Ecto neural progenitor cell (in vitro differentiated cells): ENCODE results near the gene MTCL1.

Experiments
- DNase-seq: peaks from one replicate; pipeline ENCODE4 v3.0.0-alpha.2; 2018; ENCODE audit warnings: low spot score

MTCL1 gene

GRCh38 chr18:8771930-8772329 is 66.6 kb downstream of the MTCL1 start:
- DNase-seq, result no peak

DNA sequence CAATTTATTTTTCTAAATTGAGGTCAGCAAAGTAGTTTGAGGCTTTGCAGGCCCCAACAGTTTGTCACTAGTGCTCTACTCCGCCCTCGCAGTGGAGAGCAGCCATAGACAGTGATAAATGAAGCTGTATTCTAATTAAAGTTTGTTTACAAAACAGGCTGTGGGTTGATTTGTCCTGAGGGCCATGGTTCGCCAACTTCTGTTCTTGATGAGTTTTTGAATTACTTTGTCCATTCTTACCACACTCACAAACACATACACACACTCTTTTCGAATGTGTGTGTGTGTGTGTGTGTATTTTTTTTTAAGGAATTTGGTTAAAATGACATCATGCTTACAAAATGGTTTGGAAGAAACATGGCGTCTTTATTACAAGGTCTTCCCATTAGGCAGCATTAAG is 68.6 kb downstream of the MTCL1 start:
- DNase-seq, result no peak

- no peak for DNase-seq
These were observed 70.9 kb downstream of the MTCL1 start for GRCh38 chr18:8776013-8776943.

DNA sequence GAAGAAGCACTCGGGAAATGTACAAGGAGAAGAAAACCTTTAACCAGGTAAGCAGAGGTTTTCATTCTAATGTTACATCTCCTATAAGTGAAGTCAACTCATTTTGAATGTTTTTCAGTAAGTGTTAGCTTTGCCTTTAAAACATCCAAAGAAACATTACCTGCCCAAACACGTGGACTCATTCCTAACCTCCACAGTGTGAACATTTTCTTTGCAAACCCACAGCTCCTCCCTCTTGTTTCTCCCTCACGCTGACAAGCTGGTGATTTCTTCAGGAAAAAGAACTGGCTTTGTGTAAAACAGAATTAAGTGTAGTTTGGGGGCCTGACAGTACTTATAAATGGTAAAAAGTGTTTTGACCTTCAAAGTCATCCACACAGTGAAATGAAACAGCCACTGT is 72.5 kb downstream of the MTCL1 start:
- no peak for DNase-seq

DNA sequence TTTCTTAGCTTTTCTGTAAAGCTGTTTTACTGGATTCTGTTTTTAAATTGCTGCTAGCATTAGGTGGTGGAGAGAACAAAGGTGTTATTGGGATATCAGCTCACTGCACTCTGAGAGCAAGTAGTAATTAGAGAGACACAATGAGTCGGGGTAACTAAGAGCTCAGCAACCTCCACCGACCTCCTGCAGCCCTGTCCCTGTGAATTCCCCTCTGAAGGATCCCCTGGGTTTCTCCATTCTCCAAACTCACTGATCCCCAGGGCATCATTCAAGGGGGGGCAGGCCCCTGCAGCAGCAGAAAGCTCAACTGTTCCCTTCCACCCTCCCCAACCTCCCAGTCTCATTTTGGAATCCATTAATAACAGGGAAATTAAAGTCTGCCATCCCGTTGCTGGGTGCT is 73.0 kb downstream of the MTCL1 start:
- no peak for DNase-seq

DNA sequence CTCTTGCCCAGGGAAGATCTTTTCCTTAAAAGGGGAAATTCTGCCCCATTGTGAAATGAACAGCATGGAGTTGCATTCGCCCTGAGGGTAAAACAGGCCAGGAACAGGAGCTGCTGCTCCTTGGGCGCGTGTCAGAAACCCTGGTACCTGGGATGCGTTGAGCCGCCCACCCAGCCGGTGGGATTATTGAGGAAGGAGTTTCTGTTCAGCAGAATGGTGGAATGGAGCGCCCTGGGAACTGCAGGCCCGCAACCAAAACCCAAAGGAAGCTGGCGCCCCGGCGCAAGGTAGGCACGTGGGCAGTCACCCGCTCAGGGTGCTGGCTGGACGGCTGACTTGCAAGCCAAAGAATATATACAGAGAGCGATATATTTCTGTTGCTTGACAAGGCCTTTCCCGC is 73.5 kb downstream of the MTCL1 start:
- no peak for DNase-seq

DNA sequence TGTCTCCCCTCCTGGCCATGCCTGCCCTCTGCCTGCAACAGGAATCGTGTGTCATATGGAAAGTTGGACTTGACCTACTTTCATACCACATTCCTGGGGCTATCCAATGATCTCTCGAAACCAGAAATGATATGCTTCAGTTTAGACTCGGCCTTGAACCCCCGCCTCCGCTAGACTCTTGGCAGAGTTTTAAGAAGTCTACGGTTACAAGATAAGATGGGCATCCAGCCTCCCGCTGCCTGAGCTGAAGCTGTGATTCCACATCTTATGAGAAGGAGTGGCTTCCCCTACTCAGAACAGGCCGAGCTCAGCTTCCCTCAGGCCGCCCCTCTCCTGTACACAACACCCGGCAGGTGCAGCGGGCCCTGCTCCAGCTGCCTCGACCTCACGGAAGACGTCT is 73.9 kb downstream of the MTCL1 start:
- no peak for DNase-seq

GRCh38 chr18:8780227-8780626 is 74.9 kb downstream of the MTCL1 start:
- DNase-seq, result no peak

DNA sequence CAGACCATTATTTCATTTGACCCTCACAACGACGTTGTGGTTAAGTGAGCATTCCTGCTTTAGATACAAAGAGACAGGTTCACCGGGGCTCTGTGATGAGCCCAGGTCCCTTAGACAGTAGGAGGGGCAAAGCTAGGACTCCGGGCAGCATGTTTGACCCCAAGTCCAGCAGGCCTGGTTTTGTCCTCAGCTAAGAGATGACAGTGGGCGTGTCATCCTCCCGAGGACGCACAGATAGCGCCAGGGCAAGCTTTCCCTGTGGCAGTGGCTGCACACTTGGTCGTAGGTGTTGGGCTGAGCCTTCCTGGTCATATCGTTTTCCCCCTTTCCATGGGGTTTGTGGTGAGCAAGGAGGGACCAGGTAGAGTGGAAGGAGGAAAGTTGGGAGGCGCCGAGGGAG is 76.3 kb downstream of the MTCL1 start:
- DNase-seq, result no peak

DNA sequence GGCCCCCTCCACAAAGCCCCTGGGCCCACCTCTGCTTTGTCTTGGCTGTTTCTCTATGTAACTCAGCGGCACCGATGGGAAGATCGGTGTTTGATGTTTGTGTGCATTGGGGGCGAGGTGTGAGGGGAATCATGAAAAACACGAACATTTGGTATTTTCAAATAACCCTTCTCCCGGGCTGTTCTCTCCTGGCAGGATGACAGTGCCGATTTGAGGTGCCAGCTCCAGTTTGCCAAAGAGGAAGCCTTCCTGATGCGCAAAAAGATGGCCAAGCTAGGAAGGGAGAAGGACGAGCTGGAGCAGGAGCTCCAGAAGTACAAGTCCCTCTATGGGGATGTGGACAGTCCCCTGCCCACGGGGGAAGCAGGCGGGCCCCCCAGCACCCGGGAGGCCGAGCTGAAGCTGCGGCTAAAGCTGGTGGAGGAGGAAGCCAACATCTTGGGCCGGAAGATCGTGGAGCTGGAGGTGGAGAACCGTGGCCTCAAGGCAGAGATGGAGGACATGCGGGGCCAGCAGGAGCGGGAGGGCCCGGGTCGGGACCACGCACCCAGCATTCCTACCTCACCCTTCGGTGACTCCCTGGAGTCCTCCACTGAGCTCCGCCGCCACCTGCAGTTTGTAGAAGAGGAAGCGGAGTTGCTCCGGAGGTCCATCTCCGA is 78.1 kb downstream of the MTCL1 start:
- DNase-seq, result no peak

GRCh38 chr18:8783994-8784530 is 78.7 kb downstream of the MTCL1 start:
- no peak for DNase-seq

DNA sequence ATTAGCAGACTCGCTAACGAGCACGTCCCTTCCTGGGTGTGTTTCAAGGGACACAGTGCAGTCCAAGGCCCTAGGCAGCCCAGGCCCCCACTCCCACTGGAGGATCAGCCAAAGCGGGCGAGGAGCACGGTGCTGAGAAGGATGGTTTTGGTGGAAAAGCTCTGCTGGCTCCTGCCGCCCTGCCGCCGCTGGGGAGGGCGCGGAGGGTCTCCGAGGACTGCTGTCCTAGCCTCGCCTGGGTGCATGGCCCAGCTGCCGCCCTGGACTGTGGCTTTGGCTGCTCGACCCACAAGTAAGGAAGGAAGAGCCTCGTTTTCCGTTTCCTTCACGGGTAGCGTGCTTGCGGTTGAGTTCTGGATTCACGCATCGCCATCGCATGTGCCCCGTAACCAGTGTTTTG is 79.9 kb downstream of the MTCL1 start:
- DNase-seq, result no peak

DNA sequence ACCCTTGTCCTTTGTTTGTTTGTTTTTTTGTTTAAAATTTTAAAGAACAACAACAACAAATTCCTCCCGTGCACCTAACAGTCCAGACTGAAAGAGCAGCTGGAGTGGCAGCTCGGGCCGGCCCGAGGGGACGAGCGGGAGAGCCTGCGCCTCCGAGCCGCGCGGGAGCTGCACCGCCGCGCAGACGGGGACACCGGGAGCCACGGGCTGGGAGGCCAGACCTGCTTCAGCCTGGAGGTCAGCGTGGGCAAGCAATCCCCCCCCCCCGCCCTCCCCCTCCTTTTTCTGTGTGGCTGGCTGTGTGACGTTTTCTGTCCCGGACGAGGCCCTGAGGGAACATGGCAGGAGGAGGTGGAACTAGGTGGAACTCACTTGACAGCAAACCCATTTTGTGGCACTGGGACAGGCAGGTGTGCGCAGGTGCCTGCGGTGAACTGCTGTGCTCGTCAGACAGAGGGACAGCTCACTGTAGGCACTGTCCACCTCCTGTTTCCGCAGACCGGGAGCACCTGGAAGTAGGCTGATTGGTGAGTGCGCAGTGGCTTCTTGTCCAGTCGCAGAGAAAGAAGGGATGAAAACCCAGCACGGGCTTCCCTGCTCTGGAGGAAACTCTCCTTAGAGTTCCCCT is 80.6 kb downstream of the MTCL1 start:
- no peak for DNase-seq

GRCh38 chr18:8786483-8787370 is 81.4 kb downstream of the MTCL1 start:
- DNase-seq, result no peak

GRCh38 chr18:8787371-8787670 is 82.0 kb downstream of the MTCL1 start:
- no peak for DNase-seq

DNA sequence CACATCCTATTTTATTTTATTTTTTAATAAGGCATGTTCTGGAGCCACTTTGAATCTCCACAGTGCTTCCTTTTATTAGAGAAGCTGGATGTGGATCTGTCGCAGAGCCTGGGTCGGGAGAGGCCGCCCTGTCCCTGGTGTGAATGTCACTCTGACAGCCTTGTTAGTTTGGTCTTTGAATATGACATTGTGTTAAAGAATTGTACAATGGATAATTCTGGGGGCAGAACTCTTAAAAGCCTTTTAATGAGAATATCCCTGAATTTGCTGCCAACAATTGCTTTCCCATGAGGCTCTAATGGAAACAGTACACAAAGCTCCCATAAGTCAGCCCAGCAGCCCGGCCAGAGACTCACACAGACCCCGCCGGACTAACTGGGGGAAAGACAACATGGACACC is 82.4 kb downstream of the MTCL1 start:
- DNase-seq, result no peak

- peak; percentile 32 for DNase-seq
These were observed 83.4 kb downstream of the MTCL1 start for GRCh38 chr18:8788503-8789429.

DNA sequence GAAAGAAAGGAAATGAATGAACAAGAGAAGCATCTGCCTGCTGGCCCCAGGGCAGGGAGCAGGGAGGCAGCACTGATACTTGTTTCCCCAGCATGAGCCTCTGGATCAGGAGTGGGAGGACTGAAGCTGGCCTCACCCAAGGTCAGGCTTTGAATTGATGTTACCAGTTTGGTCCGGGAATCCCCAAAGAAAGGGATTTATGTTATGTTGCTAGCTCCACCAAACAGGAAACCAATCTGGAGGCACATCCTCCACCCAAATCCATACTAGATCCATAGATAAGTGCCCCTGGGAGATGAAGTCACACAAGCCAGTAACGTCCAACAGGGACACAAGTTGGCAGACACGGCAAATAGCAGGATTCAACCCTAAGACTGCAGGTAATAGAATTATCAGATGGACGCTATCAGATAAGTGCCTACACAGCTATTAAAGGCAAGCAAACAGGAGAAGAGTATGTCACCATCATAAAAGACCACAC is 85.9 kb downstream of the MTCL1 start:
- DNase-seq, result no peak

GRCh38 chr18:8792688-8793316 is 87.4 kb downstream of the MTCL1 start:
- DNase-seq, result no peak

- DNase-seq, result no peak
These were observed 88.2 kb downstream of the MTCL1 start for GRCh38 chr18:8793445-8794155.
